DMS79 treated with DMSO at 0.1 percent for 48 hours (cell line): ENCODE measurements around the gene HTR5A.
"Not testable (repeated sequence)": the region's sequence is repeated elsewhere in the genome, so short reads cannot be mapped to it uniquely, and the experiment has no call there.

Source experiments
- DNase-seq: peaks from one replicate; lab custom pipeline; 2025; lab: John Stamatoyannopoulos, UW

HTR5A gene

DNA sequence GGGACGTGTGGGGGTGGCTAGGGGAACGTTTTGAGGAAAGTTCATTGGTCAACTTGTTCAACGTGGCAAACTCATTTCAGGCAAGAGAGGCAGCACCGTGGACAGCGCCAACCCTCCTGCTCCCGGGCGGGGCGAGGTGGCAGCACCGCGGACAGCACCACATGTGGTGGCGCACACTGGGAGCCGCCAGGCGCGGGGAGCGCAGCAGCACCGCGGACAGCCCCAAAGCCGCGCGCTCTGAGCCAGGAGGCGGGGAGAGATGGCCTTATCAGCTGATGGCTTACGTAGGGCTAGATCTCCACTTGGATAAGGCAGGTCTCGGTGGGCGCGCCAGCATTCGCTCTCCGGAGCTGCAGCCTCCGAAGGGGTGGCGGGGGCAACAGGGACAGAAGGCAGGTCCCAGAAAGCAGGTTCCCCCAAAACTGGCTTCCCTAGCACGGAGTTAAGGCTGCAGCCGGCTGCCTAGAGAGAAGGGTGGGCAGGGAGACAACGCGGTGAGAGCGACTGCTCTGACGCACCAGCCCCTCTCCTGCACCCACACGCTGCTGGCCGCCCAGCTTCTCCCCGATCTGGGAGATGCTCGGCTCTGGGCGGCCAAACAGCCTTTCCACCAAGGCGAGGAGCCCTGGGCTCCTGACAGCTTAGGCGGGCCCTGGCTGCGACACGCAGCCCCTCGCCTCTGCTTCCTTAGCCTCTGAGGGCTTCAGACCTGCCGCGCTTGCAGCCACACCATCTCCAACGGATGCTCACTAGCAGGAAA, at the start of gene HTR5A:
TSS of gene HTR5A (plus strand) at position 333 of the 760 bp plus-strand sequence. CDS start 576 bp downstream, outside the sequence.
- DNase-seq = peak; percentile 40

GRCh38 chr7:155020996-155021395, 49.1 kb upstream of the HTR5A start:
- DNase-seq = no peak

- no peak for DNase-seq
Measured at GRCh38 chr7:155021699-155022145, 48.4 kb upstream of the HTR5A start.

DNA sequence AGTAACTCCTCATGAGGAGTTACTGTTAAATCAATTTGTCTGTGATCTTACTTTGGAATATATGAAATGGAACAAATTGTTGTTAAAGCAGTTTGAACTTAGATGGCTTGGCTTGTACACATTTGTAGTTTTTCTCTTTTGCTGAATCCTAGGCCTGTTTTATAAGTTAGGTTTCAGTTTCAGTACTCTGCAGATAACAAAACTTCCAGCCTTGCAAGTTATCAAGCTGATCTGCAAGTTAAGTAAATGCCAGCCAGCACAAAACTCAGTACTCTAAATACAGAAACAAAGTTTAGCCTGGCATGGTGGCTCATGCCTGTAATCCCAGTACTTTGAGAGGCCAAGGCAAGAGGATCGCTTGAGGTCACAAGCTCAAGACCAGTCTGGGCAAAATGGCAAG, 42.2 kb upstream of the HTR5A start:
- no peak for DNase-seq

- no peak for DNase-seq
Measured at GRCh38 chr7:155032978-155033377, 37.1 kb upstream of the HTR5A start.

DNA sequence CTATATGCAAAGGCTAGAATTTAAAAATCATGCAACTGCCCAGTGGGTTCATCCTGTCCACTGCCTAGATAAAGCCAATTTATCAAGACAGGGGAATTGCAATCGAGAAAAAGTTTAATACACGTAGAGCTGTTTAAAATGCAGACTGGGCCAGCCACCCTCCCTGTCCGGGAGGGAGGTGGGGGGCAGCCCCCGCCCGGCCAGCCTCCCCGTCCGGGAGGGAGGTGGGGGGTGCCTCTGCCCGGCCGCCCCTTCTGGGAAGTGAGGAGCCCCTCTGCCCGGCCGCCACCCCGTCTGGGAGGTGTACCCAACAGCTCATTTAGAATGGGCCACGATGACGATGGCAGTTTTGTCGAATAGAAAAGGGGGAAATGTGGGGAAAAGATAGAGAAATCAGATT, 35.6 kb upstream of the HTR5A start:
- DNase-seq = not testable (repeated sequence)

- no peak for DNase-seq
Measured at GRCh38 chr7:155038335-155038734, 31.8 kb upstream of the HTR5A start.

DNA sequence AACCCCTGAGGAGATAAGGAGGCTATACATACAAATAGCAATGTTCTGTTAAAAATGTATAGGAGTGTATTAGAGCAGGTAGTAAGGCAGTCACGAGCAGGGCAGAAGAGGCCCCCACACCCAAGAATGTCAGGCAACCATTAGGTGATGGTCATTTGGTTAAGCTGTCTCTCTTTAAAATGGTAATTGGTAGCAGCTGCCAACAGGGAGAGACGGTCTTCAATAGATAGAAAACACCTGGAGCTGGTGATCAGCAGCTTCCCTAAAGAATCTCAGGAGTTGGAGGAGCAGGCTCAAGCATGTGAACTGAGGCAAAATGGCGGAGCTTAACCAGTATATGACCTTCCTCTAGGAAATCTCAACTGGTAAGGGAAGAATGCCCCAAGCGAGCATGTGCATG, 26.4 kb upstream of the HTR5A start:
- no peak for DNase-seq

GRCh38 chr7:155048006-155048405, 22.1 kb upstream of the HTR5A start:
- no peak for DNase-seq

- DNase-seq = no peak
Measured at GRCh38 chr7:155051355-155051754, 18.8 kb upstream of the HTR5A start.

DNA sequence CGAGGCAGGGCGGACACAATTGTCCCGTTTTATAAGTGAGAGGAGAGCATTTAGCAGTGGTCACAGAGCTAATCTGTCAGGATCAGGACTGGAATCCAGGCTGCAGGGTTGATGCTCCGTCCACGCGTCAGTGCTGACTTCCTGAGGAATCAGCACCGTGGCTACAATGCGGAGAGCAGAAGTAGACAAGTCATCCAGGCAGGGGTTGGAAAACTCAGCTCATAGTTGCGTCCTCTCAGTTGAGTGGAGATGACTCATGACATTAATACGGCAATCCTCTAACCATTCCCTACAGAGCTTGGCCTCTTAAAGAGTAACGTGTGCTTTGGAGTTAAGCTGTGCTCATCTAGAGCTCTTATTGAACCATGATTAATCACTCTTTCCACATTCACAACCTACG, 17.1 kb upstream of the HTR5A start:
- DNase-seq = no peak

- no peak for DNase-seq
Measured at GRCh38 chr7:155054761-155055160, 15.4 kb upstream of the HTR5A start.

DNA sequence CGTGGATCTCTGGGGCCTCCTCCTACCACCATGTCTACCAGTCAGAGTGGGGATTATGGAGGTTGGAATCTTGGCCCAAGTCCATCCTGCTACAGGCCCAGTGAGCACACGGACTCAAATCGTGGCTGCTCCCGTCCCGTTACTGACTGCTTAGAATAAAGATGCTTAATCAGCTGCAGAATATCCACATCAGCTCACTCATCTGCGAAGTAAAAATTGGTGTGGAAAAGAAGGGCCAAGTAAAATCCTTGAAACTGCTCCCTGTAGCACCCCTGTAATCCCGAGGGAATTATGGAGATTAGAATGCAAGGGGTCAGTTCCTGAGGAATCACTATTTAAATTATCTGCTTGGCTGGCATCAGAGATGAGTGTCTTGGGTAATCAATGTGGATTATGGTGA, 13.0 kb upstream of the HTR5A start:
- no peak for DNase-seq

DNA sequence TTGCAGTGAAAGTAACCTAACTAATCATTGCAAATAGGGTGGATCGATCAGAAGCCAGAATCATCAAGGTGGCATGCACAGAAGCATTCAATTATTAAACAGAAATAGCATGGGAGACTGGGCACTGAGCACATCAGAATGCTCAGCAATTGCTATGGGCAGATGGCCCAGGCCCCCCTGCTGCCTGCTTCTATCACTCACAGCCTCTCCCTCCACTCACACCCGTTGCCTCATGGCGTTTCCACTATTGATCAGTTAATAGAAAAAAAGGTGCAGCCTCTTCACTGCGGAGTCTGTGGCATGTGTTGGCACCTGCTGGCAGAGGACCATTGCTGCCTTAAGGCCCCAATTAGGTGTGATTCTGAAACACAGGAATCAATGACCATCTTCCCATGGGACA, 11.2 kb upstream of the HTR5A start:
- DNase-seq = no peak

DNA sequence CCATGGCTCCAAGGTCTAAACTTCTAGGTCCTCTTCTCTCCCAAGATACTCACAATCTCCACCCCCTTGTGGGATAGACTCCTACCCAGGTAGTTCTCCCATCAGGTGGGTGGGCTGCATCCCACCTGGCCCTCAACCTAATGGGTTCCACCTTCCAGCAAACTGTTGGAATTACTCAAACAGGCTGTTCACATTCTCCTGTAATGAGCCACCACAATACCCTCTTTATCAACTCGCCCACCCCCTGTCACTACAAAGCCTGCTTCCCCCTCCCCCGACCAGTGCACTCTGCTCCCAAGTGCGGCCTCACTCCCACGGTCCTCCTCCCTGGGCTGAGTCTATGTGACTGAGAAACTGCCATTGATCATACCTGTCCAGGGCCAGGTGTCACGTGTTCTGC, 10.4 kb upstream of the HTR5A start:
- no peak for DNase-seq

GRCh38 chr7:155062411-155062810, 7.7 kb upstream of the HTR5A start:
- DNase-seq = no peak

DNA sequence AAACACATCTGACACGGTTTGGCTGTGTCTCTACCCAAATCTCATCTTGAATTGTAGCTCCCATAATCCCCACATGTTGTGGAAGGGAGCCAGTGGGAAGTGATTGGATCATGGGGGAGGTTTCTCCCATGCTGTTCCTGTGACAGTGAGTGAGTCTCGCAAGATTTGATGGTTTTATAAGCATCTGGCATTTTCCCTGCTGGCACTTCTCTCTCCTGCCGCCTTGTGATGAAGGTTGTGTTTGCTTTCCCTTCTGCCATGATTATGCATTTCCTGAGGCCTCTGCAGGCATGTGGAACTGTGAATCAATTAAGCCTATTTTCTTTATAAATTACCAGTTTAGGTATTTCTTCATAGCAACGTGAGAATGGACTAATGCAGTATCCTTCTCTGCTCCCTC, 5.9 kb upstream of the HTR5A start:
- DNase-seq = no peak

- DNase-seq = peak; percentile 17
Measured at GRCh38 chr7:155066417-155066950, 3.6 kb upstream of the HTR5A start.

DNA sequence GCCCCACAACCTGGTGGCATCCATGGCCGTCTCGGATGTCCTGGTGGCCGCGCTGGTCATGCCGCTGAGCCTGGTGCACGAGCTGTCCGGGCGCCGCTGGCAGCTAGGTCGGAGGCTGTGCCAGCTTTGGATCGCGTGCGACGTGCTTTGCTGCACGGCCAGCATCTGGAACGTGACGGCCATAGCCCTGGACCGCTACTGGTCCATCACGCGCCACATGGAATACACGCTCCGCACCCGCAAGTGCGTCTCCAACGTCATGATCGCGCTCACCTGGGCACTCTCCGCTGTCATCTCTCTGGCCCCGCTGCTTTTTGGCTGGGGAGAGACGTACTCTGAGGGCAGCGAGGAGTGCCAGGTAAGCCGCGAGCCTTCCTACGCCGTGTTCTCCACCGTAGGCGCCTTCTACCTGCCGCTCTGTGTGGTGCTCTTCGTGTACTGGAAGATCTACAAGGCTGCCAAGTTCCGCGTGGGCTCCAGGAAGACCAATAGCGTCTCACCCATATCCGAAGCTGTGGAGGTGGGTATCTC, 1.1 kb downstream of the HTR5A start:
- no peak for DNase-seq

GRCh38 chr7:155071916-155072571, 1.9 kb downstream of the HTR5A start:
- DNase-seq = no peak

DNA sequence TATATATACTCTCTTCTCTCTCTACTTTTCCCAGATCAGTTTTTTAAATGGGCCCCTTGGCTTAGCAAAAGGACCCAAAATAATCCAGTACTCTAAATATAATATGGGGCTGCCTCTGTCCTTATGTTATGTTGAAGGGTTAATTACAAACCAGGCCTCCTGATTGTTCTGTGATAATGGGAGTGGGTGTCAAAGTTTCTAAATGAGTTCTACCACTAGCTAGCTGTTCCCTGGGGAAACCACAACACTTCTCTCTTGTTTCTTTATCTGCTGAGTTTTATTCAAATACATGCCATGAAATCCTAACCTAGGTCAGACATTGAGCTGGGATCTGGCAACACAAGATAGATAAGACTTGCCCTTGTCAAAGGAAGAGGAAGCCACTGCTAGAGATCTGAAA, 3.8 kb downstream of the HTR5A start:
- no peak for DNase-seq

GRCh38 chr7:155084021-155084420, 13.9 kb downstream of the HTR5A start:
- DNase-seq = no peak

DNA sequence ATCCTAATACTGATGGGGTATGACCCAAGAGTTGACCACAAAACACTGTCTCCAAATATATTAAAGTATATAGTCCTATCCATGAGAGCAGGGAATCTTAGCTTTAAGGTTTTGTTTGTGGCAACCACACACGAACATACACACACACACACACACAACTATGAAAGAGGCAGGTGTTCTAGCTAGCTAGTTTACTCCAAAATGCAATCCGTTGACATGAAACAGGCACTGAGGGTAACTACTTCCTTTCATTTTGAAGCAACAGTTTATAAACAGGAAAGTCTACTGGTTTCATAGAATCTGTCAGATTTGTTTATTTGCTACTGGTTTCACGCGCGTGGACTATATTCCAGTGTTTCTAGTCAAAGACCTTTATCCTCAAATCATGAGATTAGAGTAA, 14.8 kb downstream of the HTR5A start:
- no peak for DNase-seq
